ENCODE measurements around the gene DCTD.

The DCTD gene

DNA sequence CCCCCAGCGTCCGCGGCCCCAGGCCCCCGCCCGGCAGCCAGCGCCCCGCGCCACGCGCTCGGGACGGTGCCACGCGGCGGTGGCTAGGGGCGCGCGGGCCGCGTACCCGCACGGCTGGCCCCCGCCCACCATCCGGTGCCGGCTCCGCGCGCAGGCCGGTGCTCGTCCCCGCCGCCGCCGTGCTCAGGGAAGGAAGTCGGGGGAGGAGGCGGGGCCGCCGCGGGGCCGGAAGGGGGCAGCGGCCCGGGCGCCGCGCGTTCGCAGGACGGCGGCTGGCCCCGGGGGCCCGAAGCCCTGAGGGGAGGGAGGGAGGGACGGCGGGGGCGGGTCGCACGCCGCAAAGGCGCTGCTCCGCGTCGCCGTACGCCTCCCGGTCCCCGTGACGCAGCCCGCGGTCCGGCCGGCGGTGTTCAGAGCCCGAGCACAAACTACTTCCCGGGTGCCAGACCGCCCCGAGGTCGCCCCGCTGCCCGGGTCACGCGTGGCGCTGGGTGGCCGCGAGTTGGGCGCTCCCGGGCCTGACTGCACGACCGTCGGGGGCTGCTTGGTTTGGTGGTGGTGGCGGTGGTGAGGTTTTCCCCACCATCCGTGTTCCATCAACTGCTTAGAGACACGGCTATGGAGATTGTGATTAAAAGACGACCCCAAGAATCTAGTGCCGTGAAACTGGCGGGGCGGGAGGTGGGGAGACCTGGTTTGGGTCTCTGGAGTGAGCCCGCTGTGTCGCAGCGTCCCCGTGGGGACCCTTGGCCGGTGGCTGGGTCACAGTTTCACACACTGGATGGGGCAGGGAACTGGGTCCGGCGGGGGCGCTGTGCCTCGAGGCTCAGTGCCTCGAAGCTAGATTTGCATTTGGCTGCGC is at the start of gene DCTD:
DCTD (minus strand) TSS at position 205 of the 862 bp plus-strand sequence. CDS start 1,818 bp downstream, outside the sequence.
- no peak for DNase-seq (ENCODE audit: low read depth)

- DNase-seq (ENCODE audit: low read depth), result no peak
These were observed 43.6 kb upstream of the DCTD start for GRCh38 chr4:182960746-182961145.

DNA sequence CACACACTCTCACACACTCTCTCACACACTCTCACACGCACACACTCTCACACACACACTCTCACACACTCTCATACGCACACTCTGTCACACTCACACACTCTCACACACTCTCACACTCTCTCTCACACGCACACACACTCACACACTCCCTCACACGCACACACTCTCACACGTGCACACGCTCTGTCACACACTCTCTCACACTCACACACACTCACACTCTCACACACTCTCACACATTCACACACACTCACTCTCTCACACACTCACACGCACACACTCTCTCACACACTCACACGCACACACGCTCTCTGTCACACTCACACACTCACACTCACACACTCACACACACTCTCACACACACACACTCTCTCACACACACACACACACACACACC is 43.0 kb upstream of the DCTD start:
- DNase-seq (ENCODE audit: low read depth), result no peak

DNA sequence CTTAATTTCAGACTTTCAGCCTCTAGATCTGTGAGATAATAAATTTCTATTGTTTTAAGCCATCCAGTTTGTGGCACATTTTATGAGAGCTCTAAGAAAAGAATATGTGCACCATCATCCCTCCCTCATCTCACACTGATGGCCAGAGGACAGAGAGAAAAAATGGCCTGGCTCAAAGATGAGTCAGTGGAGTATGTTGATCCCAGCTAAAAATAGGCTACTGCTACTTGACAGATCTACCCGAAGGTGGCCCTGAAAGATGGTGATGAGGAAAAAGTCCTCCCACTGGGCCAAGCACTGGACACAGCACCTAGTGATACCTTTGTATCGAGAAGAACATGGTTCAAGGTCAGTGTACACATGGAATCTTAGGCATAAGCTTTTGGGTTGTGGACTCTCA is 38.2 kb upstream of the DCTD start:
- DNase-seq (ENCODE audit: low read depth), result no peak

GRCh38 chr4:182944484-182945213 is 27.5 kb upstream of the DCTD start:
- DNase-seq (ENCODE audit: low read depth), result no peak

DNA sequence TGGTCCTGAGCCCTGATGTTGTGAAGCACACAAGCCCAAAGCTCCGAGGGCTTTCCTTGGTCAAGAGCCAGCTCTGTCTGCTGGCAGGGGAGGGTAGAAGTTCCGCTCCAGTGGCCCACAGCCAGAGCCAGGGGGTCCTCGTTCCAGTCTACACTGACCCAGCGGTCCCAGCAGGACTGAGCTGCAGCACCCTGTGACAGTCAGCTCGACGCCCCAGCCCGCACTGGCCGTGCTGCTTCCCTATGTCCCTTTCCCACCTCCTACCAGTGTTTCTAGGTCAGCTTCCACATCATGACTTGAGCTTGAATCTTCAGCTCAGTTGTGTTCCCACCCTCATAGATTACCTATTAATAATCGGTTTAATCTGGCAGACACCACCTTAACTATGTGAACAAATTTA is 22.5 kb upstream of the DCTD start:
- DNase-seq (ENCODE audit: low read depth), result no peak

GRCh38 chr4:182938205-182938645 is 21.0 kb upstream of the DCTD start:
- DNase-seq (ENCODE audit: low read depth), result no peak

DNA sequence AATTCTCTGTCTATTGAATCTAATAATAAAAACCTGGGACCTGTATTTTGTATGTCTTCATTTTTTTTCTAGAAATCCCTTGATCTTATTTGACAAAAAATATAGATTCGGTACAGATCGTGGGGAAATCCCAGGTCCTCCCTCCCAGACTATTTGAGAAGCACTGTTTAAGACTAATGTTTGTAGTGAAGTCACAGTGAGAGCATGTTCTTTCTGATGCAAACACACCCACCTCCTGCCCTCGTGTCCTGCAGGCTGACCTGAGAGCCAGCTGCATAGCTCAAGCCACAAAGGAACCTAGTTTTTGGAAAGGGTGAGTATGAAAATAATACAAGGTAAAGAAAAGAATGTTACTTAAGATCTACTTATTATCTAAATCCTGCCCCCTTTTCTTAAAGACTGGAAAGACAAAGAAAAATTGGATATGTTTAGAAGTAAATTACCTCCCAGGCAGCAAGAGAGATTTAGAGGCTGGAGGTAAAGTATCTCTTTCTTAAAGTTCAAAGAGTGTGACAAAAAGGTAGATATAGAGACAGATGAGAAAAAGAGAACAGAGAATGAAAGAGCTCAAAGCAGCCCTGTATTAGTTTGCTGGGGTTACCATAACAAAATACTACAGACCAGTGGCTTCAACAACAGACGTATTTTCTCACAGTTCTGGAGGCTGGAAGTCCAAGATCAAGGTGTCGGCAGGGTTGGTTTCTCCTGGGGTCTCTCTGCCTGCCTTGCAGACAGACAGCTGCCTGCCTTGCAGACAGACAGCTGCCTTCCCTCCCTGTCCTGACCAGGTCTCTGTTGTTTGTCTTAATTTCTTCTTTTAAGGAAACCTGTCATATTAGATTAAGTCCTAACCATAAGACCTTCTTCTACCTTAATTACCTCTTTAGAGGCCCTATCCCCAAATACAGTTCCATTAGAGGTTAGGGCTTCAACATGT is 20.4 kb upstream of the DCTD start:
- DNase-seq (ENCODE audit: low read depth), result no peak

DNA sequence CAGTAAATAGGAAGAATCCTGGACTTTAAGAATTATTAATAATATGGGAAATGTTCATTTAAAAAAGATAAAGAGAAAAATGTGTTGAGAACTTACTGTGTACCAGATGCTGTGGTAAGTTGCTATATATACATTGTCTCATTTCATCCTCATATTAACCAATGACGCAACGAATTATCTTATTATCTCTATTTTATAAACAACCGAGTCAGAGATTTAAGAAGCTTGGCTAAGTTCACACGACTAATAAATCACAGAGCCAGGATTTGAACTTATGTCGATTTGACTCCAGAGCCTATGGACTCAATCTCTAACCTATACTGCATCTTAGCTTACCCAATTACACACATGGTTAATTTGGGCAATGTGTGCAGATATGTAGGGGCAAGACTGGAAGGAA is 15.5 kb upstream of the DCTD start:
- no peak for DNase-seq (ENCODE audit: low read depth)

GRCh38 chr4:182931691-182932345 is 14.6 kb upstream of the DCTD start:
- peak; percentile 43 for DNase-seq (ENCODE audit: low read depth)

GRCh38 chr4:182930889-182931288 is 13.7 kb upstream of the DCTD start:
- no peak for DNase-seq (ENCODE audit: low read depth)

DNA sequence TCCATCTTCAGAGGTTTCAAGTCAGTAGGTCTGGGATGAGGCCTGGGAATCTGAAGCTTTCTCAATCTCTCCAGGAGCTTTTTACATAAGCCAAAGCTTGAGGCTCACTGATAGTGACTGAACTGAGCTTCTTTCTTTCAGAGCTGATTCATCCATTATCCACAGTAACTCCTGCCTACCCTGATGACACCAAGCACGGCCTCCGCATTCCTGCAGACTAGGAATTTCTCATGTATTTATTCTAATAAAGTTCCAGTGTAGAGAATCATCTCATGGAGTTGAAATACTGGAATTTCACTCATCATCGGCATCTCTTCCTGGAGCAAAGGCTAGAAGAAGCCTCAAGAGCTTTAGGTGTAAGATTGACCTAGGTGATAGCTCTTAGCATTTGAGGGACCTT is 12.1 kb upstream of the DCTD start:
- peak; percentile 88 for DNase-seq (ENCODE audit: low read depth)

- no peak for DNase-seq (ENCODE audit: low read depth)
These were observed 10.9 kb upstream of the DCTD start for GRCh38 chr4:182928061-182928460.

GRCh38 chr4:182927505-182927904 is 10.3 kb upstream of the DCTD start:
- no peak for DNase-seq (ENCODE audit: low read depth)

DNA sequence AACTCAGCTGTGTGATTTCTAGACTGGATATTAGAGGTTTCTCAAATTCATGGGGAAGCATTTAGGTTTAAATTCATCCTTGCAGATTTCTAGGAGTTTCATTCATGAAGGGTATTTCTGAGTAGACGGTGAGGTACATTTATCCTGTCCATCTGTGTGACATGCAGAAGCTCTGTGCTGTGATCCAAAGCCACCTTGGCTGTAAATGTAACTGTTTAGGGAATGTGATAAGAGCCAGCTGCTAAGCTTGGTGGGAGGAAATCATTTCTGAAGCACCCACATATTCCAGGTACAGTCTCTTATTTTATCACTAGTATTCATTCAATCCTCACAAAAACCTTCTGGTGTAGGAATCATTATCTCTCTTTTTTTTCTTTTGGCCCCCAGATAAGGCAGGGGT is 8.7 kb upstream of the DCTD start:
- no peak for DNase-seq (ENCODE audit: low read depth)

GRCh38 chr4:182925298-182925757 is 8.1 kb upstream of the DCTD start:
- peak; percentile 40 for DNase-seq (ENCODE audit: low read depth)

DNA sequence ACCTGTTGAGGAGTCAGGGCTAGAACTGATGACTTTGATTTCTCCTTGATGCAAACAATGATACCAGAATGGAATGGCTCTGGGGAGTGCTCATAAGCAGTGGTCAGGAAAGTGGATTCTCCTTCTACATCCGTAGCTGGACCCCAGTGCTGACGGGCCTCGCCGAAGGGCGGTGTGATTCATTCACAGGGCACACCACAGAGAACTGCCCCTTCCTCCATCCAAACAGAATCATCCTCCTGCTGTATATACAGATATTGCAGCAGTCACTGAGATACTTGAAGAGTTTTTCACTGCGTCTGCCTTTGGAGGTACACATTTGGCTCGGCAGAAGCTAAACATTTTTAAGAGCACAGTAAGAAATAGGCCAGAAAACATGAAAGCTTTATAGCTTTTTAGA is 7.3 kb upstream of the DCTD start:
- DNase-seq (ENCODE audit: low read depth), result no peak

DNA sequence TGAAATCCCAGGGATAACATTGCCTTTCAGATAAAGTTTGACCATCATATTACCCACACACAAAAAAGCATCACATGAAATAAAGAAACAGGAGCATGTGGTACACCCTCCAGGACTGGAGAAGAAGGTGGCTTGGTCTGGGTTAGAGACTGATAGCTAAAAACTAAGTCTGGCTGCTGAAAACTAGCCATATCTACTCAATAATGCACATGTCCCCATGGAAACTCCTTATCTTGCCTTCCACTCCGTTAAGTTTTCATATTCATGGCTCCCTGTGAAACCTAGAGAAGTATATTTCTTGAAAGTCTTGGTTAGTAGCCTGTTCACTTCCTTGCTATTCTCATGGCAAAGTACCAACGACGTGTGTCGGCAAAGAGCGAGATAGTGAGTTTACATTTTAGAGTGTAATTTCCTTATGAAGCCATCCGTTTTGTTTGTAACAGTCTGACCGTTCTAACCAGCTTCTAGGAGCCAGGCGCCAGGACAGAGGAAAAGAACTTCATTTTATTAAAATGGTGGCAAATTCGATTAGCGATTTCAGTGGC is 6.7 kb upstream of the DCTD start:
- no peak for DNase-seq (ENCODE audit: low read depth)

- DNase-seq (ENCODE audit: low read depth), result no peak
These were observed 6.2 kb upstream of the DCTD start for GRCh38 chr4:182923366-182923765.

DNA sequence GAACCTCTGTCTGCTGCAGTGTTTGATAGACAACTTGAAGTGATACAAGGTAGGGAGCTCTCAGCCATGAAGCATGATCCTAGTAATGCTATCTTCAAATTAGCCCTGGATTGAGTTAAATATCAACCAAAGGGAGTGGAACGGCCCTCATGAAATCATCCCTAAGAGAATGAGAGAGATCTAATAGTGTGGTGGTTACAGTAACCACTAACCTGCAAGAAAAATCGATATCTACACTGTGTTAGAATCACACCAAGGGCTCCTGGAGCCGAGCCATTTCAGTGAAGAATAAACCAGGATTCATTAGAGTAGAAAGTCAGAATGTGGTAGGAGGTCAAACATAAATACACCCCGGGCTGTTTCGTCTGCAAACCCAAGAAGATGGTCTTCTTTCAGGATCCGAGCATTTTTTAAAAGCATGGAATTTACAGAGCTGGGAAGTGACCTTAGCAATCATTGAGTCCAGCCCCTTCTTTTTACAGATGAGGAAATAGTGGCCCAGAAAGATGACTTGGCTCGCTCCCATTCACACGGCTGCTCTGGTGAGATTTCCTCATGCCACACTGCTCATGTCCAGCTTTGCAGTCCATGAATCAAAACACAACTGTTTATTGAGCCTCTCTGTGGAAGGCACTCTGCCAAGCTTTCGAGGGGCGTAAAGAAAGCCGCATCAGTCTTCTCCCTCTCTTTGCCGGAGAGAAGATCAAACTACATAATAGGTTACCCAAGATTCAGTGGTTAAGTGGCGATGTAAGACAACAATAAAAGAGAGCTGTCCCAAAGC is 5.5 kb upstream of the DCTD start:
- no peak for DNase-seq (ENCODE audit: low read depth)
